Activated CD8-positive, alpha-beta T cell treated with anti-CD3 and anti-CD28 coated beads, Interleukin-2, amount 10 ng/mL, durations not matched to agents 7 days and 5 days (primary cell): ENCODE results near the gene PDAP1. TPM values are rescaled to one million over a fixed set of nuclear protein-coding genes. Genes with fewer than 3 reads are reported as not detected.
A peak's percentile ranks its signal among the peaks of the same experiment; 100 is the strongest.

Experiments
- ATAC-seq: fragments of 150-1000 bp; cut with Tn5 transposase; one replicate; pipeline ENCODE4 v1.10.0; 2021; ENCODE audit warnings: moderate library complexity
- CTCF ChIA-PET: fragments of 350-600 bp; sonication (Branson Sonifier 250); formaldehyde crosslinking; loops from one replicate; lab custom pipeline; 2021; ENCODE audit warnings: antibody characterized with exemption; lab: Charles Lee
- POLR2A ChIA-PET: fragments of 350-600 bp; sonication (Branson Sonifier 250); formaldehyde crosslinking; loops from one replicate; lab custom pipeline; 2021; ENCODE audit warnings: antibody characterized with exemption; lab: Charles Lee
- DNase-seq: peaks from one replicate; pipeline ENCODE4 v3.0.0-alpha.2; 2020
- H3K27ac Mint-ChIP-seq: one replicate; pipeline ENCODE4 v1.8.0; 2021; ENCODE audit warnings: mild to moderate bottlenecking, mixed read lengths
- H3K27me3 Mint-ChIP-seq: one replicate; pipeline ENCODE4 v1.8.0; 2021; ENCODE audit warnings: low read depth, mixed read lengths
- H3K36me3 Mint-ChIP-seq: one replicate; pipeline ENCODE4 v1.8.0; 2021; ENCODE audit warnings: low read depth, mixed read lengths
- H3K4me1 Mint-ChIP-seq: one replicate; pipeline ENCODE4 v1.8.0; 2021; ENCODE audit warnings: low read depth, mixed read lengths
- H3K4me3 Mint-ChIP-seq: one replicate; pipeline ENCODE4 v1.8.0; 2021; ENCODE audit warnings: mild to moderate bottlenecking, mixed read lengths
- H3K9me3 Mint-ChIP-seq: one replicate; pipeline ENCODE4 v1.8.0; 2022; ENCODE audit warnings: mixed read lengths; ENCODE audit not compliant: insufficient read depth
- total RNA-seq, 2 experiments: library from RNA; stranded (reverse); gene quantifications; one replicate each; pipeline ENCODE4 v1.2.3, GENCODE V29; 2021

PDAP1 gene, protein sequence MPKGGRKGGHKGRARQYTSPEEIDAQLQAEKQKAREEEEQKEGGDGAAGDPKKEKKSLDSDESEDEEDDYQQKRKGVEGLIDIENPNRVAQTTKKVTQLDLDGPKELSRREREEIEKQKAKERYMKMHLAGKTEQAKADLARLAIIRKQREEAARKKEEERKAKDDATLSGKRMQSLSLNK
- 100 to 1,000 TPM; 104 TPM for total RNA-seq

DNA sequence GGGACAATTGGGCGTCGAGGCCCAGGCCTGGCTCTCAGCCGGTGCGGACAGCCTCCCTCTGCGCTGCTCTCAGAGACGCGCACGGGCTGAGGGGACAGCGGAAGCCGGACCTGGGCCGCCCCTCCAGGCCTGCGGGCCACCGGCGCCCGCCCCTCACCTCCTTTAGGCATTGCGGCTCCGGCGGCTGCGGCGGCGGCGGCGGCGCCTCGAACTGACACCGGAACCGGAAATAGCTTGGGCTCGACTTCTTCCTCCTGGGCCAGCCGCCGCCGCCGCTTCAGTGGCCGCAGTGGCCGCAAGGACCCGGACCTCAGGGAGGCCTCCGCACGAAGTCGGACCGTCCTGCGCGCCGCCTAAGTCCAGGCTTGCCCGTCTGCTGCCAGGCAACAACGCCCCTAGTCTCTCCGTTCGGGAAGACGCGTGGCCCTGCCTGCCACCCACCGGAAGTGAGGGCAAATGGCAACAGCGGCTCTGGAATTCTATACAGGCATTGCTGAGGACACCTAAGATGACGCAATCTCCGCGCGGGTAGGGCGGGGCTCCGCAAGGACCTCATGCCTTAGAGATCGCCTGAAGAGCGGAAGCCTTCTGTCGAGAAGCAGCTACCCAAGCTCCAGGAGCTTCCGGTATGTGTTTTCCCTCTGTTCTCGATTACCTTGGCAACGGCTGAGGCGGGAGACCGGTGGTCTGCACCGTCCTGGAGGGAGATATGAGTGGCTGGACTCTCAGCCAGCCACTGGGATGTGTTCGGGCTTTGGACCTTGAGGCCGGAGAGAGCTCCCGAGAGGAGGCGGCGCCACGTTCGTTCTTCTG, at the start of gene PDAP1, which contains the start of gene BUD31:
Gene PDAP1, minus strand, starts transcription at position 219 of the 813 bp plus-strand sequence. Its CDS starts 49 bp downstream, at position 170.
Gene BUD31, plus strand, starts transcription at position 591 of the 813 bp plus-strand sequence. CDS start 2,124 bp downstream, outside the sequence.
- ChIA-PET POLR2A (interaction anchor here (0.6 to 4.0 kb wide), 27 partner anchors 9 to 690 kb away, joined by 3 to 53 read pairs (median 4); partner anchors contain the start of genes ARPC1A, ARPC1B, ATP5MF and CPSF4), CTCF (interaction anchor here (0.6 to 3.2 kb wide), 11 partner anchors 10 to 67 kb away, joined by 3 to 17 read pairs (median 3); partner anchors contain the start of genes CPSF4 and PTCD1)
- H3K4me3 Mint-ChIP-seq: peak within 1 kb of the TSS; percentile 98
- peaks cover 49% of the 10 kb centered on the region for H3K4me1 Mint-ChIP-seq
- H3K36me3 Mint-ChIP-seq: peaks cover 39% of the 10 kb centered on the region
- peak within 1 kb of the TSS; percentile 99 for H3K27ac Mint-ChIP-seq
- no peaks in the 10 kb centered on the region for H3K27me3 Mint-ChIP-seq
- no peaks in the 10 kb centered on the region for H3K9me3 Mint-ChIP-seq
- ATAC-seq: peak; percentile 84
- peak; percentile 95 for DNase-seq

DNA sequence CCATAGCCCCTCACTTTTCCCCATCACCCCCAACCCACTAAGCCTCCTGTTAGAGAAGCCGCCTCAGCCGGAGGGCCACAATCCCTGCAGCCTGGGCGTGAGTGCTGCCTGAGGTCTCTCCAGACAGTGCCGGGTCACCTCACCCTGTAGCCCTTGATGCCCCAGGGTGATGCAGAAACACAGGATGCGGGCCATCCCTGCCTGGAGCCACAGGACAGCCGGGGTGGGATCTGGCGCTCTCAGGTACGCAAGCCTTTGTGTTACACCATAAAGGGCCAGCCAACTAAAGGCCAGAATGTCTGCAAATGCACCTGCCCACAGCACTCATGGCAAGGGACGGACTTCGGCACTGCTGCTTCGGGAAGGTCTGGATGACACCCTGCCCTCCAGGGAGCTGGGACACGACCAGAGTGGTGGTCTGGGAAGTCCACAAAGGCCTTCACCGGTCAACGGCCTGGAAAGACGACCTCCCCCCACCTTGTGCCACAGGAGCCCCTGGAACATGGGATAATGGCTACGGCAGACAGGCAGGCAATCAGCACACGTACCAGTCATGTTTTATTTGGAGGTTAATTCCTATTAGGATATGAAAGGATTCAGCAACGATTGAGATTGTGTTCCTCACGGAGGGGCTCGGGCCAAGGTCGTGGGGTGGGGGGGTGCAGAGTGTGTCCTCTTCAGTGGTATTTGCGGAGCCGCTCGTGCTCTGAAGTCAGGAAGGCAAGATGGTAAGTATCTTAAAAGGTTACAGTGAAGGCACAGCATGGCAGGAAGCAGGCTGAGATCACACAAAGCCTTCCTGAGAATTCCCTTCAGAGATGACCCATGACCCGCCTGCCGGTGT, 49.5 kb upstream of the PDAP1 start:
- Mint-ChIP-seq H3K36me3 (peaks cover 67% of the 10 kb centered on the region), H3K27ac (no peak overlapping the region)

DNA sequence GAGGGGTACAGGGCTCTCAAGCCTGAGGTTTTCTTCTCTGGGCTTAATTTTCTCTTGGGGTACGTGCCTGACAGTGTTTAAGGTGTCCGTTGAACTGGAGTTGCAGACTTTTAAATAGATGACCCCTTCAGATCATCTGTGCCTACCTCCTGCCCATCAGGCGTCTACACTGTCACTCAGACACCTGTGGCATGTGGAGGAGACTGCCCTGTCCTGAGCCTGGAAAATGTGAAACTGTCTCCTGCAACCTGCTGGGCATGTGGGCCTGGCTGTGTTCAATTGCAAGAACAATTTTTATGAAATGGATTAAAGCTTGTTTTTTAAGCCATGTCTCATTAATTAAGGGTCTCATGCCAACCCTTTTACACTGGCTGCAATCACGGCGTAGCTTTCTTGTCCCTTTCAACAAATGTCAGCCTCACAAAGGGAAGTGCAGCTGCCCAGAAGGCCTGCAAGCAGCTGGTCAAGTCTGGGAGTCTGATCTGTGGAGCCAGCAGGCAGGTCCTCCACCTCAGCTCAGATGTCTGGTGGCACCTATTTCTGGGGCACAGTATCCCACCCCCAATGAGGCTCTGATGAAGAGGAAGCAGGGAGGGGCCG, 48.8 kb upstream of the PDAP1 start:
- CTCF ChIA-PET: no interaction called here
- ATAC-seq (no peak), DNase-seq (no peak)
- peak overlapping the region; percentile 42 for H3K27ac Mint-ChIP-seq
- no peaks in the 10 kb centered on the region for H3K9me3 Mint-ChIP-seq
- H3K4me3 Mint-ChIP-seq: no peak overlapping the region
- peaks cover 68% of the 10 kb centered on the region for H3K36me3 Mint-ChIP-seq
- peaks cover 12% of the 10 kb centered on the region for H3K4me1 Mint-ChIP-seq
- H3K27me3 Mint-ChIP-seq: no peaks in the 10 kb centered on the region
- POLR2A ChIA-PET: no interaction called here

More for the DNA sequence above, 49.5 kb upstream of the PDAP1 start:
- ChIA-PET CTCF (no interaction called here), POLR2A (no interaction called here)
- ATAC-seq (no peak), DNase-seq (no peak)
- peaks cover 15% of the 10 kb centered on the region for H3K4me1 Mint-ChIP-seq
- no peak overlapping the region for H3K4me3 Mint-ChIP-seq
- no peaks in the 10 kb centered on the region for H3K9me3 Mint-ChIP-seq
- no peaks in the 10 kb centered on the region for H3K27me3 Mint-ChIP-seq

DNA sequence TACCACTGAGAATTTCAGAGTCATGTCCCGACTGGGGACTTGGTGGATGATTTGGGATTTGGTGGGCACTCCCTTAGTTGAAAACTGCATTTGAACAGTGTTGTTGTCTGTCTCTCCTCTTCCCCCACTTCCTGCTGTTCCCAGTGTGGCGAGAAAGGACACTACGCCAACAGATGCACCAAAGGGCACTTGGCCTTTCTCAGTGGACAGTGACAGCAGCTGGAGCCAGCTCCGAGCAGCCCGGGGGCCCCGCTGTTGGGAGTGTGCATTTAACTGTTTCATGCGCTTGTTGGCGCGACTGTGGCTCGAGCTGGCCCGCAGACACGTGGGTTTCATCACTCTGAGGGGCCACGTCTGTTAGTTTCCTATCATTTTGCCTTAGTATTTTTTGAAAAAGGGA, 47.9 kb upstream of the PDAP1 start:
- Mint-ChIP-seq H3K36me3 (peaks cover 66% of the 10 kb centered on the region), H3K27ac (no peak overlapping the region)

DNA sequence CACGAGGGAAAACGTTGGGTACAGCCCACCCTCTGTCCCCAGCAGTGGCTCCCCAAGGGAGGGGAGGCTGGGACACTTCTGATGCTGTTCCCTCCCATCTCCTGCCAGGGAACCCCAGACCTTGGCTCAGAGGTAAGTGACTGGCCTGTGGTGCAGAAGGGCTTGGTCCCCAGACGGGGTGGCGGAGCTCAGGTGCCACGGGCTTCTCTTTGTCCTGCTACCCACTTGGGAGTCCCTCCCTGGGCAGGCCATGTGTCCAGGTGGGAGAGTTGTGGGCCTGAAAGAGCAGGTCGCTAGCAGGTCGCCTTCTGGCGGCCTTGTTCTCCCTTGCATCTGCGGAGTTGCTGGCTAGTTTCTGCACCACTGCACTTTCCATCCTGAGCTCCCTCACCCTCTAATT, 47.5 kb upstream of the PDAP1 start:
- DNase-seq (no peak), ATAC-seq (no peak)
- no peaks in the 10 kb centered on the region for H3K9me3 Mint-ChIP-seq
- H3K27ac Mint-ChIP-seq: no peak overlapping the region
- no peak overlapping the region for H3K4me3 Mint-ChIP-seq
- H3K36me3 Mint-ChIP-seq: peaks cover 68% of the 10 kb centered on the region
- ChIA-PET POLR2A (no interaction called here), CTCF (no interaction called here)
- H3K4me1 Mint-ChIP-seq: peaks cover 12% of the 10 kb centered on the region
- no peaks in the 10 kb centered on the region for H3K27me3 Mint-ChIP-seq

More for the DNA sequence above, 47.9 kb upstream of the PDAP1 start:
- H3K9me3 Mint-ChIP-seq: no peaks in the 10 kb centered on the region
- ChIA-PET CTCF (no interaction called here), POLR2A (no interaction called here)
- DNase-seq (no peak), ATAC-seq (no peak)
- peaks cover 12% of the 10 kb centered on the region for H3K4me1 Mint-ChIP-seq
- no peaks in the 10 kb centered on the region for H3K27me3 Mint-ChIP-seq
- H3K4me3 Mint-ChIP-seq: no peak overlapping the region

DNA sequence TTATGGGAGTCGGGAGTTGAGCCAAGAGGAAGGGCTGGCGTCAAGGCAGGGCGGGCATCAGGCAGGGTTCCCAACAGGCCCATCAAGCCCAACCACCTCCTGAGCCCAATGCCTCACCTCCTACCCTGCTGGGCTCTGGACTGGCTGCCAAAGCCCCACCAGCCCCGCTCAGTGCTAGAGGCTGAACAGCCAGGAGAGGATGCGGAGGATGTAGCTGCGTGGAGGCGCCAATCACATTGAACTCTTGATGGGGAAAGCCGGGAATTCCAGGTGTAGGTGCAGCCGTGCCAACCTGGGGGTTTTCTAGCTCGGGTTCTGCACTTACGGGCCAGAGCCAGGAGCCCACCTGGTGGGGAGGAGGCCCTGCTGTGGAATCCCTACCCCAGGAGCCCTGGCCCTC, 44.7 kb upstream of the PDAP1 start:
- no peak overlapping the region for H3K4me3 Mint-ChIP-seq
- H3K9me3 Mint-ChIP-seq: no peaks in the 10 kb centered on the region
- no peaks in the 10 kb centered on the region for H3K4me1 Mint-ChIP-seq
- H3K36me3 Mint-ChIP-seq: peaks cover 65% of the 10 kb centered on the region
- DNase-seq: no peak
- CTCF ChIA-PET: no interaction called here
- no peaks in the 10 kb centered on the region for H3K27me3 Mint-ChIP-seq
- H3K27ac Mint-ChIP-seq: no peak overlapping the region
- POLR2A ChIA-PET: no interaction called here
- ATAC-seq: no peak

DNA sequence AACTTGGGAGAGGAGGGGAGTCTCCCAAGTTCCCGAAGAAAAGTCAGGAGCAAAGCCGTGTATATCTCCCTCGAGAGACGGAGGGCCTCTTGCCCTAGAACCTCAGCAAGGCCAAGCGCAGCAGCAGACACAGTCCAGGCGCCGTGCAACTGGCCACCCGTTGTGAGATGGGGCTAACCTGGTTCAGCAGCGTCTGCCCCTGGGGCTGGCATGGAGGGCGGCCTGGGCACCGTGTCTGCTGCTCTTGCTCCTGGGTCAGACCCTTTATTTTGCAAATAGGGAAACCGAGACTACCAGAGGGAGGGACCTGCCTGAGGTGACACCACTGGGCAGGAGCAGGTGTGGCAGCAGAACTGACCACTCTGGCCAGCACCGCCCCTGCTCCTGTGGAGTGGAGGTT, 44.1 kb upstream of the PDAP1 start:
- H3K4me3 Mint-ChIP-seq: no peak overlapping the region
- H3K36me3 Mint-ChIP-seq: peaks cover 66% of the 10 kb centered on the region
- ATAC-seq (no peak), DNase-seq (no peak)
- ChIA-PET POLR2A (no interaction called here), CTCF (no interaction called here)
- no peaks in the 10 kb centered on the region for H3K9me3 Mint-ChIP-seq
- no peaks in the 10 kb centered on the region for H3K27me3 Mint-ChIP-seq
- no peak overlapping the region for H3K27ac Mint-ChIP-seq
- no peaks in the 10 kb centered on the region for H3K4me1 Mint-ChIP-seq

DNA sequence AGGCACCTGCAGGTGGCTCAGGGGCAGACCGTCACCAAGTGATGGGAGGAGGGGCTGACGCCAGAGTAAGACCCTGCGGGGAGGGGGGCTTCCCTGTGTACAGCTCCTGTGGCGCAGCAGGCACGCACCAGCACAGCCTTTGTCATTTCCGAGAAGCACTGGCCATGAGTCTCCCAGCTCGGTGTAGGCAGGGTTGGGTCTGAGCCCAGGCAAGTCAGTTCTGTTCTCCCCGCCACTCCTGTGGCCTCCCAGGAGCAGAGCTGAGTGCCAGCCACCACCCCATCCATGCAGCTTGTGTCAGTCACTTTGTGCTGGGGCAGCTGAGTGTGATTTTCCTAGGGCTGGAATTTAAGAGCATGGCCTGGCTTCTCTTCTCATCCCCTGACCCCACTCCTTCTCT, 43.5 kb upstream of the PDAP1 start:
- no peaks in the 10 kb centered on the region for H3K27me3 Mint-ChIP-seq
- H3K4me3 Mint-ChIP-seq: no peak overlapping the region
- ATAC-seq: no peak
- DNase-seq: no peak
- no peaks in the 10 kb centered on the region for H3K9me3 Mint-ChIP-seq
- ChIA-PET POLR2A (no interaction called here), CTCF (no interaction called here)
- H3K36me3 Mint-ChIP-seq: peaks cover 62% of the 10 kb centered on the region
- no peak overlapping the region for H3K27ac Mint-ChIP-seq
- H3K4me1 Mint-ChIP-seq: no peaks in the 10 kb centered on the region

DNA sequence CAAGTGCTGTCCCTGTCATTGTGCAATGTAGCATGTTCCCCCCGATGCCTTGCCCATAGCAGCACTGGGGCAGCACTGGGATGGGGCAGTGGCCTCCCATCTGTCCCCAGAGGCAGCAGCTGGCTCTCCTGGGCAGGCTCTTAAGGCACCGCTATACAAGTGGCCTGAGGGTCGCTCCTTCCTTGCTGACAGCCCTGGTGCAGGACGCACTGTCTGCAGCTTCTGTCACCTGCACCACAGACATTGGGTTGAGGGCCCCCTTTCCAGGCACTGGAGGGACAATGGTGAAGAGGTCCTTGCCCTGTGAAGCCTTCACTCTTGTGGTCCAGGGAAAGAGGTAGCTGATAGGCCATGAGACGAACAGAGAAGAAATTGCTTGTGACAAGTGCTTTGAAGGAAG, 40.9 kb upstream of the PDAP1 start:
- CTCF ChIA-PET: interaction anchor here (1.4 kb wide), 1 partner anchor 11 kb away, joined by 3 read pairs; the partner anchor contains the start of genes CPSF4 and PTCD1
- Mint-ChIP-seq H3K27ac (peak overlapping the region; percentile 39), H3K4me1 (no peaks in the 10 kb centered on the region), H3K36me3 (peaks cover 62% of the 10 kb centered on the region), H3K9me3 (no peaks in the 10 kb centered on the region), H3K4me3 (no peak overlapping the region), H3K27me3 (no peaks in the 10 kb centered on the region)
- POLR2A ChIA-PET: no interaction called here
- ATAC-seq (no peak), DNase-seq (no peak)

DNA sequence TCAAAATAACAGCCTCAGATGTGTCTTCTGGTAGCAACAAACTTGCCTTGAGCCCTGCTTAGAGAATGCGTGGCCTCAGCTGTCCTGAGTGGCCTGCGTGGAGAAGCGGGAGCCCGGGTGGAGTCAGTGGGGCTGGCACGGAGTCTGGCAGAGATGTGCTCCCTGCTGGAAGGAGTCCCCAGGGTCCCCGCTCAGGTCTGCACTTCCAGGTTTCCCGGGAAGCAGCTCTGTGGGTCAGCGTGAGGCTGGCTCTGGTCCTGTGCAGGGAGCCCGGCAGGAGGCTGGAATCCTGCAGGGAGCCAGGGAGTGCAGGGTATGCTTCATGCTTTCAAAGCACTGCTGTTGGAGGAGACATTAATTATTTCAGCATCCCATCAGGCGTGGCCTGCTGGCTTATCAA, 40.5 kb upstream of the PDAP1 start:
- ChIA-PET CTCF (interaction anchor here (1.3 to 1.4 kb wide), 2 partner anchors 9 to 10 kb away, joined by 3 to 4 read pairs; partner anchors contain the start of genes CPSF4 and PTCD1), POLR2A (no interaction called here)
- no peak overlapping the region for H3K27ac Mint-ChIP-seq
- peaks cover 61% of the 10 kb centered on the region for H3K36me3 Mint-ChIP-seq
- H3K4me3 Mint-ChIP-seq: no peak overlapping the region
- H3K9me3 Mint-ChIP-seq: no peaks in the 10 kb centered on the region
- ATAC-seq (no peak), DNase-seq (no peak)
- no peaks in the 10 kb centered on the region for H3K27me3 Mint-ChIP-seq
- no peaks in the 10 kb centered on the region for H3K4me1 Mint-ChIP-seq

DNA sequence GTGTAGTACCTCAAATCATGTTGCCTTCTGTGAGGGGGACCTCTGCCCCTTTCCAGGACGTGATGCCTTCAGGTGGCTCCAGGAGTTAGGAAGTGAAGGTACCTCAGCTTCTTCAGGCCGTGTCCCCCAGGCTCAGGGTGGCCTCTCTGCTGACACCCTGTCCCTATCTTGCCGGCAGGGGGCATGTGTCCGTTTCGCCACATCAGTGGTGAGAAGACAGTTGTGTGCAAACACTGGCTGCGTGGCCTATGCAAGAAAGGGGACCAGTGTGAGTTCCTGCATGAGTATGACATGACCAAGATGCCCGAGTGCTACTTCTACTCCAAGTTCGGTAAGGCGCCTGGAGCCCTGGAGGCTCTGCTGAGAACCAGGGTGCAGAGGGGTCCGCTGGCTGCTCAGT, 39.5 kb upstream of the PDAP1 start:
- no peaks in the 10 kb centered on the region for H3K9me3 Mint-ChIP-seq
- no peaks in the 10 kb centered on the region for H3K4me1 Mint-ChIP-seq
- peaks cover 60% of the 10 kb centered on the region for H3K36me3 Mint-ChIP-seq
- no peak overlapping the region for H3K4me3 Mint-ChIP-seq
- ChIA-PET CTCF (interaction anchor here (1.3 kb wide), 1 partner anchor 8 kb away, joined by 4 read pairs; no protein-coding TSS in a partner anchor), POLR2A (no interaction called here)
- DNase-seq (no peak), ATAC-seq (no peak)
- H3K27me3 Mint-ChIP-seq: no peaks in the 10 kb centered on the region
- H3K27ac Mint-ChIP-seq: no peak overlapping the region
